ENCODE measurements around the gene LRRC8B. TPM values are rescaled to one million over a fixed set of nuclear protein-coding genes. Genes with fewer than 3 reads are reported as not detected.
"Not testable (repeated sequence)": the region's sequence is repeated elsewhere in the genome, so short reads cannot be mapped to it uniquely, and the experiment has no call there.

Gene LRRC8B
- total RNA-seq, 1 donor from 2014 or later: 76.8 TPM

DNA sequence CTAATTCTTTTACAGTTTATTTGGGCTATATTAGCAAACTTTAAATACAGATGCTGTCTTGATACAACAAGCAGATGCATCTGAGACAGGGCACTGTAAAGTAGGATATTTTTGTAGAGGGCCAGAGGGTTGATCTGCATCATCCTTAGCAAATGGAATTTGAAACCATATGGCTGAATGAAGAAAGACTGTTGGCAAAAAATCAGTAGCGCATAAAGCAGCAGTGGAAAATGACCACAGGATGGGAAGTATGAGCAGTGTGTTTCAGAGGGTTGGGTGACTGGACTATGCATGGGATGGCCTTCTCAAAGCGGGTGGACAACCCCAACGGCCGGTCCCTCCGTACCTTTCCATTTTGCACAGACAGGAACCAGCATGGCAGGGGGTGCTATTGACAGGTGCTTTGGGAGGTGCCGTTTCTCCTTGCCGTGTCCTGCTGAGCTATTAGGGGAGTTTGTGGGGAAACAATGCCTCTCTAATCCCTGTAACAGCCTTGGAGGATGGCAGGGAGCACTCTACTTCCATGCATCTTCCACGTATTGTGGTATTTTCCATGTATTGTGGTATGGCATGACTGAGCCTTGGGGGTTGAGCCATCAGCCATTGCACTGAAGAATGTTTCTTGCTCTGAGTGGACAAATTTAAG is 5.9 kb downstream of the LRRC8B start:
- Mint-ChIP-seq H3K4me1 (peaks cover 50% of the 10 kb centered on the region), H3K4me3 (peak overlapping the region; percentile 5), H3K9me3 (peaks cover 8% of the 10 kb centered on the region), H3K36me3 (ENCODE audit: low read depth) (peaks cover 70% of the 10 kb centered on the region), H3K27ac (no peak overlapping the region), H3K27me3 (no peaks in the 10 kb centered on the region)
- intact Hi-C loops (cut with micrococcal nuclease): no loop called here
- DNase-seq: no peak

DNA sequence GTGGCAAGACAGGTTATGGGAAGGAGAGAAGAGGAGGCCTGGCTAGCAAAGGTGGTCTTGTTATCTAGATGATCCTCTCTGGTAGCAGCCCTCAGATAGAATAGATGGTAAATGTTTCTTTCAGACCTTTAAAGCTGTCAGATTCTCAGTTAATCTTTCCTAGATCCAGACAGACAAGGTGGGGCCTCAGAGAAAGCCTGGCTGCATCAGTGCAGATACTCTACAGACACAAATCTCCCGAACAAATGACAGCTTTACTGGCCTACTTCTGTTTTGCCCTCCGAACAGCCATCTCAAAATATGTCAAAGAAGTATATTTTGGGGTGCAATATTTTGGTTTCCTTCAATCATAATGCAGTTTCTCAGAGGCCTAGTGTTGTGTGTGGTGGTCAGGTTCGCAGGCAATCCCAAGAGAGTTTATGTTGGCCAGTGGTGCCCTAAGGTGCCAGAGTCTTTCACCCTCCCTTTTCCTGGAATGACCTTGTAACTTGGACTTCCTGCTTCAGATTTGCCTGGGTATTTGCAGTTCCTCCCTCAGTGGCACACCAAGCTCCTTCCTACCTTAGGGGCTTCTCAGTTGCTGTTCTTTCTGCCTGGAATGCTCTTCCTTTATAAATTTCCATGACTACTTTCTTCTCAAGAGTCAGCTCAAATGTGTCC is 7.0 kb downstream of the LRRC8B start:
- DNase-seq: no peak
- Mint-ChIP-seq H3K27me3 (no peaks in the 10 kb centered on the region), H3K27ac (peak overlapping the region; percentile 48), H3K36me3 (ENCODE audit: low read depth) (peaks cover 70% of the 10 kb centered on the region), H3K4me3 (peak overlapping the region; percentile 35), H3K4me1 (peaks cover 54% of the 10 kb centered on the region), H3K9me3 (peaks cover 8% of the 10 kb centered on the region)
- intact Hi-C loops (cut with micrococcal nuclease): no loop called here

DNA sequence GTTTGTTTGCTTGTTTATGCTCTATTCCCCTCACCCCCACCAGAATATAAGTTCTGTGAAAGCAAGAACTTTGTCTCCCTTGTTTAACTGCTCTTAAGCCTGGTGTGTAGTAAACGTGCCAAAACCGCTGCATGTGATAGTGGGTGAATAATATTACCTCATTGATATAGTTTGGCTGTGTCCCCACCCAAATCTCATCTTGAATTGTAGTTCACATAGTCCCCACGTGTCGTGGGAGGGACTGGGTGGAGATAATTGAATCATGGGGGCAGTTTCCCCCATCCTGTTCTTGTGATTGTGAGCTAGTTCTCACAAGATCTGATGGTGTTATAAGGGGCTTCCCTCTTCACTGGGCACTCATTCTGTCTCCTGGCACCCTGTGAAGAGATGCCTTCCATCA is 7.6 kb downstream of the LRRC8B start:
- peaks cover 71% of the 10 kb centered on the region for H3K36me3 Mint-ChIP-seq (ENCODE audit: low read depth)
- no peaks in the 10 kb centered on the region for H3K27me3 Mint-ChIP-seq
- peaks cover 8% of the 10 kb centered on the region for H3K9me3 Mint-ChIP-seq
- peak overlapping the region; percentile 48 for H3K27ac Mint-ChIP-seq
- H3K4me3 Mint-ChIP-seq: peak overlapping the region; percentile 35
- DNase-seq: peak; percentile 37
- H3K4me1 Mint-ChIP-seq: peaks cover 56% of the 10 kb centered on the region
- intact Hi-C loops (cut with micrococcal nuclease): no loop called here

DNA sequence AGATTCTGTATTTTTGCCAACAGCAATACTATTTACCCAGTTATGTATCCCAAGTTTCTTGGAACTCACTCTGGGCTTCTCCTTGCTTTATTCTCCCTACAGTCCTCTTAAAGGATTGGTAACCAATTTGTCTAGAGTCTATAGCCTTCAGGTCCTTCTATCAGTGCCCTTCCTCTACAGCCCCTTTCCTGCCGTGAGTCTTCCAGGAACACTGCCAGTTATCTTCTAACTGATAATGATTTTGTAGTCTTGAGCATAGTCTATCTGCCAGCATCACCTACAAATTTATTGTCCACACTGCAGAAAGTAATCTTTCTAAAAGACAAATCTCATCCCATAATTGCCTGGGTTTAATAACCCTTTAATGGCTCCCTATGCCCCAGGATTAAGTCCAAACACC is 8.2 kb downstream of the LRRC8B start:
- peak; percentile 54 for DNase-seq
- Mint-ChIP-seq H3K4me3 (peak overlapping the region; percentile 14), H3K27me3 (no peaks in the 10 kb centered on the region), H3K27ac (peak overlapping the region; percentile 67), H3K9me3 (peaks cover 8% of the 10 kb centered on the region), H3K36me3 (ENCODE audit: low read depth) (peaks cover 74% of the 10 kb centered on the region), H3K4me1 (peaks cover 56% of the 10 kb centered on the region)
- intact Hi-C loops (cut with micrococcal nuclease): no loop called here

DNA sequence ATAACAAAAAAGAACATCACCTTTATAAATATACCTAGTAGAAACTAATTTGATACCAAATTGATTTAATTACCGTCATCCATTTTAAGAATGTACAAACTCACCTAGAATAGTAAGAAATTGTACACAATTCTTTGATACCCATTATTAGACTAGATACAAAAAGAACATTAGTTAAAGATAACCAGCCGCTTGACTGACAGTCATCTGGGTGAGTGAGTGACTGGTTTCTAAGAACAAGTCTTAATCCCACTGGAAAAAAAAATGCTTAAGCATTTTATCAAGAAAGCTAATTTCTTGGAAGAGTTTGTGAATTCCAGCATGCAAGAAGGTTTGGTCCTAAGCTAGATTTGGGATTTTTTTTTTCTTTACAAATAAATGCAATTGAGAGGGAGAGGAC is 10.9 kb downstream of the LRRC8B start:
- DNase-seq: no peak
- H3K4me3 Mint-ChIP-seq: no peak overlapping the region
- peak overlapping the region; percentile 9 for H3K27ac Mint-ChIP-seq
- H3K36me3 Mint-ChIP-seq (ENCODE audit: low read depth): peaks cover 83% of the 10 kb centered on the region
- peaks cover 63% of the 10 kb centered on the region for H3K4me1 Mint-ChIP-seq
- intact Hi-C loops (cut with micrococcal nuclease): no loop called here
- peaks cover 8% of the 10 kb centered on the region for H3K9me3 Mint-ChIP-seq
- H3K27me3 Mint-ChIP-seq: no peaks in the 10 kb centered on the region

DNA sequence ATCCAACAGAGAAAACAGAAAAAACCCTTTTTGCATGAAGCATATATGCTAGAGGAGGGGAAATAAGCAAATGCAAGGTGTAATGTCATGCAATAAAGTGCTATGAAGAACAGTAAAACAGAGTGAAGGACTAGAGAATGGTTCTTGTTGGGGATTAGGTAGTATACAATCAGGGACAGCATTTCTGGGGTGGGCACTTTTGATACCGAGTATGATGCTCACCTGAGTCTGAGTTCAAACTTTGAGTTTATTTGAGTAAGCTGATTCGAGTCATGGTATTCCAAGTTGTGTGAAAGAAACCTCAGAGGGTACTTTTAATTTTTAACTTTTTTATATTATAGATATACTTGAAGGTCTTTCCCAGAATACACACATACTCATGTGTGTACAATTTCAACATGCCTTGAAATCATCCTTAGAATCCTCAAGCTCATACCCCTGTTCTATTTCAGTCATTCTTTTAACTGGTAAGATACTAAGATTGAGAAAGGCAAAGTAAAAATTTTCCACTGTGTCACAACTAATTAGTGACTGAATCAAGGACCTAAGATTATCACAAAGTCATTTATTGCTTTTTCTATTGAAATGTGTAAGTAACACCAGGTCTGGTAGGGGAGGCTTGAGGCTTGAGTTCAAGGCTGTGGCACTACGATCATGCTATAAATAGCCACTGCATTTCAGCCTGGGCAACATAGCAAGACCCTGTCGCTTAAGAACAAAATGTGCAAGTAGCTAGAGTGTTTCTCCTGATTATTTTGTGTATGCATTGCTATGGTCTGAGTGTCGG is 12.1 kb downstream of the LRRC8B start:
- H3K27me3 Mint-ChIP-seq: no peaks in the 10 kb centered on the region
- H3K9me3 Mint-ChIP-seq: peaks cover 6% of the 10 kb centered on the region
- H3K4me1 Mint-ChIP-seq: peaks cover 59% of the 10 kb centered on the region
- peaks cover 80% of the 10 kb centered on the region for H3K36me3 Mint-ChIP-seq (ENCODE audit: low read depth)
- peak overlapping the region; percentile 90 for H3K27ac Mint-ChIP-seq
- intact Hi-C loops (cut with micrococcal nuclease): loop anchor here (1.0 kb wide), 1 partner anchor 8 kb away; no protein-coding TSS in a partner anchor
- peak; percentile 53 for DNase-seq
- peak overlapping the region; percentile 56 for H3K4me3 Mint-ChIP-seq

DNA sequence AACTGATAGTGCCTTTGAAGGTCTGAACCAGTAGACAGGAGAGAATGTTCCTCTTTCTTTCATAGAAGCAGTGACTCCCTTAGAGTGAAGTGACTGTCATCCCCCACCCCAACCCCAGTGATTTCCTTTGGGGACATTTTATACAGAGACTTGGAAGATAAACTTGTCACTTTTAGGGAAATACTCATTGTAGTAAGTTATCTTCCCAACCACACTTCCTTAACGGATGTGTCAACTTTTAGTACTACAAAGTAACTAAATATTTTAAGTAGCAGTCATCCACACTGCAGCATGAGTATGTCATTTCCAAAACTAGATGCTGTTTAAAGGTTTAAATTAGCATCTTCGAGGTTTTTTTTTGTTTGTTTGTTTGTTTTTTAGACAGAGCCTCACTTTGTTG is 13.7 kb downstream of the LRRC8B start:
- intact Hi-C loops (cut with micrococcal nuclease): loop anchor here (1.0 kb wide), 1 partner anchor 9 kb away; no protein-coding TSS in a partner anchor
- Mint-ChIP-seq H3K4me1 (peaks cover 54% of the 10 kb centered on the region), H3K9me3 (no peaks in the 10 kb centered on the region), H3K27me3 (no peaks in the 10 kb centered on the region), H3K4me3 (peak overlapping the region; percentile 39), H3K27ac (peak overlapping the region; percentile 80), H3K36me3 (ENCODE audit: low read depth) (peaks cover 75% of the 10 kb centered on the region)
- DNase-seq: peak; percentile 54

DNA sequence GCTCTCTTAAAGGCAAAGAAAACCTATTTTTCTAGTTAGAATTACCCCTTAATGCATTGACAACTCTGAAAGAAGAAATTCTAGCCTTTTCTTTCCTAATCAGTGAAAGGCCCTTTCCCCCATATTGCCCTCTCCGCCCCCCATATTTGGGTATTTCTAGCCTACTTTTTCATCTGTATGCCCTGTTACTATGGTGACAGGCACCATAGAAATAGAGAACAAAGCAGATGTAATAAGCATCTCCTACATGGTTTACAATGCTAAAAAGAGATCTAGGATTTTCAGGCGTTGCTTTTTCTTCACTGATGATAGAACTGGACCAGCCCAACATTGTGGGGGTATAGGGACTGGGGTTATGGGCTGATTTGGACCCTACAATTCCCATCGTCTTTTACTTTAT is 14.5 kb downstream of the LRRC8B start:
- Mint-ChIP-seq H3K4me1 (peaks cover 53% of the 10 kb centered on the region), H3K36me3 (ENCODE audit: low read depth) (peaks cover 71% of the 10 kb centered on the region), H3K9me3 (no peaks in the 10 kb centered on the region), H3K4me3 (peak overlapping the region; percentile 32), H3K27ac (peak overlapping the region; percentile 61), H3K27me3 (no peaks in the 10 kb centered on the region)
- intact Hi-C loops (cut with micrococcal nuclease): no loop called here
- peak; percentile 52 for DNase-seq

DNA sequence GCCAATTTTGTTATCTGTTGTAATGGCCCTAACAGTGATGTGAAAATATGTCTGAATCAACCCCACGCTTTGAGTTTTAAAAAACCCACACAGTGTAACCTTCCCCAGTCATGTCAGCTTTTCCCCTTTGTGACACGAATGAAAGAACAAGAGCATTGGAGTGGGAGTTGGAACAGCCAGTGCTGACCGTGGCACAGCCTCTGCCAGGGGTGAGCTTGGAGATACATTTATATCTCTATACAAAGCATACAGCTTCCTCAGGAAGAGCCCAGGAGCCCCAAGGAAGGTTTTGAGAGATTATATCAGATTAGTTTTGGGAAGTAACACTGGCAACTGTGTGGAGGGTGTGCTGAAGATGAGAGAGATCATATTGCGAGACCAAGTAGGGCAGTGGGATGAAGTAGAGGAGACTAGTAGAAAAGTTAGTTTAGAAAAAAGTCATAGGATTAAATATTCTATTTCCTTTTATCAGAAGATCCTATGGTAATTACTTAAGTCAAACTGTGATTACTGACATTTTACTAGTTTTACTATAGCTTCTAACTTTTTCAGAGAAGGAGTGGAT is 15.9 kb downstream of the LRRC8B start:
- peak overlapping the region; percentile 55 for H3K4me3 Mint-ChIP-seq
- peaks cover 59% of the 10 kb centered on the region for H3K4me1 Mint-ChIP-seq
- intact Hi-C loops (cut with micrococcal nuclease): loop anchor here (10.0 kb wide), 1 partner anchor 266 kb away; the partner anchor contains the start of gene GBP5
- H3K27ac Mint-ChIP-seq: peak overlapping the region; percentile 87
- H3K27me3 Mint-ChIP-seq: no peaks in the 10 kb centered on the region
- peaks cover 66% of the 10 kb centered on the region for H3K36me3 Mint-ChIP-seq (ENCODE audit: low read depth)
- peak; percentile 61 for DNase-seq
- no peaks in the 10 kb centered on the region for H3K9me3 Mint-ChIP-seq

DNA sequence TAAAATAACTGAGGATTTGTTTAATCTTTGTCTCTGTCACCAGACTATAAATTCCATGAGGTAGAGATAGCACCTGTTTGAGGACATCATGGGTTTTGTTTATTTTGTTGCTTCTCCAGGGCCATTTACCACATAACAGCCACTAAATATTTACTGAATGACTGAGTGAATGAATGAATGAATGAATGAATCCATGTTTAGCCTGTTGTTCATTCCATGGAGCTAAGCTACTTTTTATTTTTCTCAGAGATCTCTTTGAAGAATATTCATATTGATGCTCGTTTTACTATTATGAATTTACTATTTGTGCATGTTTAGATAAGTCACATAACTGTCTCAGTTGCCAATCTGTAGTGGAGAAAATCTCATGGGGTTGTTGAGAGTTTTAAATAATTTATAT is 17.7 kb downstream of the LRRC8B start:
- Mint-ChIP-seq H3K27me3 (peaks cover 2% of the 10 kb centered on the region), H3K9me3 (no peaks in the 10 kb centered on the region), H3K36me3 (ENCODE audit: low read depth) (peaks cover 63% of the 10 kb centered on the region), H3K4me3 (no peak overlapping the region), H3K27ac (peak overlapping the region; percentile 83), H3K4me1 (peaks cover 63% of the 10 kb centered on the region)
- intact Hi-C loops (cut with micrococcal nuclease): loop anchor here (10.0 kb wide), 1 partner anchor 268 kb away; the partner anchor contains the start of gene GBP5
- DNase-seq: no peak

DNA sequence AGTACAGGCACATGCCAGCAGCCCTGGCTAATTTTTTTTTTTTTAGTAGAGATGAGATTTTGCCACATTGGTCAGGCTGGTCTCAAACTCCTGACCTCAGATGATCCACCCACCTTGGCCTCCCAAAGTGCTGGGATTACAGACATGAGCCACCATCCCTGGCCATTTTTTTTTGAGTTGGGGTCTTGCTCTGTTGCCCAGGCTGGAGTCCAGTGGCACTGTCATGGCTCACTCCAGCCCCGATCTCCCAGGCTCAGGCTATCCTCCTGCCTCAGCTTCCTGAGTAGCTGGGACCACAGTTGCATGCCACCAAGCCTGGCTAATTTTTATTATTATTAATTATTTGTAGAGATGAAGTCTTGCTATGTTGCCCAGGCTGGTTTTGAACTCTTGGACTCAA is 19.0 kb downstream of the LRRC8B start:
- DNase-seq: peak; percentile 48
- peaks cover 70% of the 10 kb centered on the region for H3K4me1 Mint-ChIP-seq
- H3K27ac Mint-ChIP-seq: peak overlapping the region; percentile 92
- intact Hi-C loops (cut with micrococcal nuclease): loop anchor here (2.0 to 10.0 kb wide), 2 partner anchors 237 to 269 kb away; partner anchors contain the start of gene GBP5
- not testable (repeated sequence) for H3K4me3 Mint-ChIP-seq, H3K9me3 Mint-ChIP-seq, H3K27me3 Mint-ChIP-seq
- H3K36me3 Mint-ChIP-seq (ENCODE audit: low read depth): peaks cover 55% of the 10 kb centered on the region

DNA sequence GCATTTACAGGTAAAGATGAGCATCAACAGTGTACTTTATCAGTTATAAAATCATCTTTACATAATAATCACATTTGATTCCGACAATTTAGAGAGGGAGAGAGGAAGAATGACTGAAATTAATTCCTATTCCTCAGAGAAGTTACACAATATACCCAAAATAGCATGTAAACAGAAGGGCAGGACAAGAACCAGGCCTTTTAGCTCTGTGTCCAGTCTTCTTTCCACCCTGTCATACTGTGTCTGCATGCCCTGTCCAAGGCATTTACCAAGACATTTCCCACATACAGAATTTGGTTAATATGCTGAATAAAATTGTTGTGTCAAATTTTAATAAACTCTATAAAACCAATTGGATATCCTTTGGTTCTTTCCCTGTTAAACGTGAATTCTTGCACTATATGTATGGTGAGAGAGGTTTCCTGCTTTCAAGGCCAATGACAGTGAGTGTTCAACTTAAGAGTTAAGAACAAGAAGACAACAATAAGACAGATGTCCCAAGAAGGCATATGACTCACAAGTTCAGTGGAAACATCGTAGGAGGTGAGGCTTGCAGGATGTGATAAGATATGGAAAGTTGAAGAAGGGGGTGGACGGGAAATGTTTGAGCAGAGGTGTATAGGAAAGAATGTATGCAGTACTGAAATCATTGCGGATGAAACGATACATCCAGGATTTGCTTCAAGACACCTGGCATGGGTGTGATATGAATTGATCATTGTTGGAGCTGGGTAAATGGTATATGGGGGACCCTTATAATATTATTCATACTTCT is 20.8 kb downstream of the LRRC8B start:
- DNase-seq: peak; percentile 85
- peak overlapping the region; percentile 63 for H3K4me3 Mint-ChIP-seq
- intact Hi-C loops (cut with micrococcal nuclease): loop anchor here (1.0 to 10.0 kb wide), 6 partner anchors 21 to 505 kb away; partner anchors contain the start of genes GBP5 and LRRC8B
- peak overlapping the region; percentile 92 for H3K27ac Mint-ChIP-seq
- no peaks in the 10 kb centered on the region for H3K9me3 Mint-ChIP-seq
- H3K36me3 Mint-ChIP-seq (ENCODE audit: low read depth): peaks cover 59% of the 10 kb centered on the region
- H3K4me1 Mint-ChIP-seq: peaks cover 72% of the 10 kb centered on the region
- H3K27me3 Mint-ChIP-seq: peaks cover 2% of the 10 kb centered on the region

Measured in activated CD4-positive, alpha-beta T cell treated with anti-CD3 and anti-CD28 coated beads, Interleukin-2, amount 10 ng/mL, durations not matched to agents 24 days and 14 days (primary cell).